Stimulated activated CD4-positive, alpha-beta T cell treated with anti-CD3 and anti-CD28 coated beads, Interleukin-15, amount 100 ng/mL, for 48 hours (primary cell): ENCODE results near the gene RPH3AL.

Experiments
- DNase-seq, 2 donors: peaks; one replicate each; pipeline ENCODE4 v3.0.0-alpha.2; 2020; ENCODE audit warnings: low read depth in 2 of 2

Gene RPH3AL

GRCh38 chr17:301681-302299 lies 50.8 kb downstream of the RPH3AL start:
- no peak for DNase-seq

GRCh38 chr17:300881-301280 lies 51.7 kb downstream of the RPH3AL start:
- no peak for DNase-seq

- no peak for DNase-seq
These were observed 53.1 kb downstream of the RPH3AL start for GRCh38 chr17:299546-299945.

- no peak for DNase-seq
These were observed 53.7 kb downstream of the RPH3AL start for GRCh38 chr17:298791-299450.

- no peak for DNase-seq
These were observed 54.8 kb downstream of the RPH3AL start for GRCh38 chr17:297758-298157.

GRCh38 chr17:296906-297690 lies 55.5 kb downstream of the RPH3AL start:
- DNase-seq = no peak

- DNase-seq = no peak
These were observed 56.2 kb downstream of the RPH3AL start for GRCh38 chr17:296379-296778.

GRCh38 chr17:292531-293382 lies 59.9 kb downstream of the RPH3AL start:
- no peak for DNase-seq

- no peak for DNase-seq
These were observed 60.6 kb downstream of the RPH3AL start for GRCh38 chr17:292016-292415.

- no peak for DNase-seq
These were observed 61.0 kb downstream of the RPH3AL start for GRCh38 chr17:291587-291986.

- no peak for DNase-seq
These were observed 62.0 kb downstream of the RPH3AL start for GRCh38 chr17:290626-291025.

GRCh38 chr17:290121-290521 lies 62.5 kb downstream of the RPH3AL start:
- no peak for DNase-seq

- no peak for DNase-seq
These were observed 63.2 kb downstream of the RPH3AL start for GRCh38 chr17:289409-289808.

- no peak for DNase-seq
These were observed 63.7 kb downstream of the RPH3AL start for GRCh38 chr17:288802-289356.

- DNase-seq = no peak
These were observed 66.0 kb downstream of the RPH3AL start for GRCh38 chr17:286571-286970.

- no peak for DNase-seq
These were observed 66.7 kb downstream of the RPH3AL start for GRCh38 chr17:285751-286422.

GRCh38 chr17:284676-285355 lies 67.8 kb downstream of the RPH3AL start:
- no peak for DNase-seq

- DNase-seq = no peak
These were observed 68.5 kb downstream of the RPH3AL start for GRCh38 chr17:283911-284675.

- DNase-seq = no peak
These were observed 69.4 kb downstream of the RPH3AL start for GRCh38 chr17:282912-283882.
